ENCODE data around the gene AP3S2.

AP3S2 gene

DNA sequence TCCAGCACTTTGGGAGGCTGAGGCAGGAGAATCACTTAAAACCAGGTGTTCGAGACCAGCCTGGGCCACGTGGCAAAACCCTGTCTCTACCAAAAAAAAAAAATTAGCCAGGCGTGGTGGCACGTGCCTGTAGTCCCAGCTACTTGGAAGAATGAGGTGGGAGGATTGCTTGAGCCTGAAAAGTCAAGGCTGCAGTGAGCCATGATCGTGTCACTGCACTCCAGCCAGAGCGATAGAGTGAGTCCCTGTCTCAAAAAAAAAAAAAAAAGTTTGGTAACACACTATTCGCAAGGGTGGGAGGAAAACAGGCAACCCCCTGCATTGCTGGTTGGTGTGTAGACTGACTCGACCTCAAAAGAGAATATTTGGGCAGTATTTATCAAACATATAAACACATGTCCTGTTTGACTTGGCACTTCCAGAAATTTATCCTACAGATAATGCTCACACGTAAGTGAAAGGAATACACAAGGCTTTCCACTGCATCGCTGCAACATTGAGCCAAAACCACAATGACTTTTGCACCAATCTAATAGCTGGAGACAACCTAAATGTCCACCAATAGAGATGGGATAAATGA is 76.0 kb downstream of the AP3S2 start:
- Histone ChIP-seq H3K9ac (no peak overlapping the region), H3K4me2 (no peak overlapping the region; a peak in 1 of 22 replicates), H3K27ac (no peak overlapping the region), H3K27me3 (peaks cover 22 to 50% (median 30%) of the 10 kb centered on the region in 11 experiments; a peak in 20 of 22 replicates), H4K20me1 (peaks cover 0 to 14% (median 0%) of the 10 kb centered on the region in 11 experiments; a peak in 8 of 22 replicates), H3K4me1 (peaks cover 21 to 46% (median 35%) of the 10 kb centered on the region in 10 experiments), H3K9me3 (replicated peaks in 1 of 11) (peaks cover 0 to 8% (median 6%) of the 10 kb centered on the region in 11 experiments; a peak in 16 of 22 replicates), H3K4me3 (no peak overlapping the region), H3K36me3 (no peaks in the 10 kb centered on the region)
- no peak for TF ChIP-seq Cebpa-rat (IDR thresholded peaks at IDR 0.05)

DNA sequence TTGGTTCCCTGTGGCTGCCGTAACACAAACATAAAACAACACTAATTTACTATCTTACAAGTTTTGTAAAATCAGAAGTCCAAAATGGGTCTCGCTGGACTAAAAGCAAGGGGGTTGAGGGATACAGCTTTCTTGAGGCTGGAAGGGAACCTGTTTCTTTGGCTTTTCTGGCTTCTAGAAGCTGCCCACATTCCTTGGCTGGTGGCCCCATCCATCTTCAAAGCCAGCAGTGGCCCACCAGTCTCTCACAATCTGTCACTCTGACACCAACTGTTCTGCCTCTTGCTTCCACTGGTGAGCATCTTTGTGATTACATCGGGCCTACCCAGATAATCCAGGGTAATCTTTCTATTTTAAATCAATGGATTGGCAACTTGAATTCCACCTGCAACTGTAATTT is 78.0 kb downstream of the AP3S2 start:
- no peak for TF ChIP-seq Cebpa-rat (IDR thresholded peaks at IDR 0.05)
- Histone ChIP-seq H3K36me3 (no peaks in the 10 kb centered on the region; a peak in 1 of 22 replicates), H3K4me1 (peaks cover 14 to 40% (median 26%) of the 10 kb centered on the region in 10 experiments), H4K20me1 (peaks cover 0 to 24% (median 6%) of the 10 kb centered on the region in 11 experiments; a peak in 10 of 22 replicates), H3K9me3 (replicated peaks in 1 of 11) (peaks cover 0 to 8% (median 6%) of the 10 kb centered on the region in 11 experiments; a peak in 16 of 22 replicates), H3K4me2 (peak overlapping the region in 10 of 11 experiments; percentile 75 to 93 (median 87); a peak in 17 of 22 replicates), H3K9ac (no peak overlapping the region), H3K27me3 (peaks cover 22 to 44% (median 31%) of the 10 kb centered on the region in 11 experiments; a peak in 20 of 22 replicates), H3K4me3 (peak overlapping the region in 6 of 10 experiments; percentile 59 to 78 (median 68); a peak in 7 of 20 replicates), H3K27ac (peak overlapping the region in 4 of 11 experiments; percentile 22 to 72 (median 50); a peak in 7 of 22 replicates)

DNA sequence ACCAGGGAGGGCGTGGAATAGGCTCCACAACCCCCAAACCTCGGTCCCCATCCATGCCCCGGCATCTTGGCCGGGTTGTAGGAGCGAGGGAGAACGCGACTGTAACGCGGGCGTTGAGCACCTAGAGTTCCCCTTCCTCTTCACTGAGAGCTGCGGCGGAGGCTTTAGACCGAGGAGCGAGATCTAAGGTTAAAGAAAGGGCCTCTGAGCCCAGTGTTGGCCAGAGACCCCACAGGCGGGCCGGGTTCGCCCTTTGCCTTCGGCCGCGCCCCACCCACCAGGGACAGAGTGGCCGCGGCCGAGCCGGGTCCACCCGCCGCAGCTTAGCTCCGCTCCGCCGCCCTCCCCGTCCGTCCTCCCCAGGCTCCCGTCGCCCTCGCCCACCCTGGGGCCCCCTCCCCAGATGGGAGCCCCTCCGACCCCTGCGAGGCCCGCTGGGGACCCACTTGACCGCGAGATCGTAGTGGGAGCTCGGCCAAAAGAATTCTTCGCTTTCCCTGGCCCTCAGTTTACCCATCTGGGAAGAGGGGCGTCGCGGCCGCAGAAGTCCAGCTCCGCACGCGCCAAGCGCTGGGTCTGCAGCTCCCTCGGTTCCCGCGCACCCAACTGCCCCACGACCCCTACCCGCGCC is 79.6 kb downstream of the AP3S2 start:
- peaks cover 0 to 39% (median 6%) of the 10 kb centered on the region in 11 experiments; a peak in 11 of 22 replicates for H4K20me1 ChIP-seq
- peaks cover 14 to 35% (median 25%) of the 10 kb centered on the region in 10 experiments for H3K4me1 ChIP-seq
- H3K9me3 ChIP-seq (replicated peaks in 1 of 11) = peaks cover 0 to 8% (median 6%) of the 10 kb centered on the region in 11 experiments; a peak in 16 of 22 replicates
- no peak for TF ChIP-seq Cebpa-rat (IDR thresholded peaks at IDR 0.05)
- H3K4me3 ChIP-seq = peak overlapping the region; percentile 59 to 82 (median 69)
- peak overlapping the region in 9 of 11 experiments; percentile 38 to 78 (median 65); a peak in 14 of 22 replicates for H3K27ac ChIP-seq
- H3K9ac ChIP-seq = peak overlapping the region; percentile 35 to 81 (median 71); a peak in 20 of 22 replicates
- H3K27me3 ChIP-seq = peaks cover 22 to 44% (median 31%) of the 10 kb centered on the region in 11 experiments; a peak in 20 of 22 replicates
- H3K36me3 ChIP-seq = no peaks in the 10 kb centered on the region; a peak in 2 of 22 replicates
- H3K4me2 ChIP-seq = peak overlapping the region; percentile 75 to 94 (median 88)

DNA sequence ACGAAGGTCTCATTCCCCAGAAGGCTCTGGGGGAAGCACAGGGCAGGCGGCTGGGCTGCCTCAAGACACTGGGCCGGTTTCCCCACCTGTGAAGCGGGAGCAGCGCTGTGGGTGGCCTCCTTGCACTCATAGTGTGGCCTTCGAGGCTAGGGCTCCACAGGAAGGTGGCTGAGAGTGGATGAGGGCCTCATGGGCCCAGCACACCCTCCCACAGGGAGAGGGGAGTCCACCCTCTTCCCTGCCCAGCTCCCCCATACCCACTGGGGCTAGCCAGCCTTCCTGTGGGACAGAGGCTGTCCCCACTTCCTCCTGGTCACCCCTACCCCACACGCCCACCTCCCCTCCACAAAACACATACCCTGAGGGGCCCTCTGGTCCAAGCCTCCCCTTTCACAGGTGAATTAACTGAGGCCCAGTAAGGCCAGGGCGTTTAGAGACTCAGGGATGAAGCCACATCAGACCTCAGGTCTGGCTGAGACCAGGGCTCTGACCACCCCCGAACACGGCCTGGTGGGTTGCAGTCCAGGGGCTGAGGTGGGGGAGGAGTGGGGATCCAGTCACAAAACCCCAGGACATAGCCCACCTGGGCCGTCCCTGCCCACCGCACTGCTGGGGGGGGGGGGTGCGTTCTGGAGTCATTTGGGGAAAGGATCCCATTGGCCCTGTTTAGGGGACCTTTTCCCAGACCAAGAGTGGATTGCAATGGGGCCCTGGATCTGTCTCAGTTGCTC is 80.2 kb downstream of the AP3S2 start:
- H3K4me2 ChIP-seq = peak overlapping the region; percentile 75 to 94 (median 88)
- peaks cover 22 to 44% (median 31%) of the 10 kb centered on the region in 11 experiments; a peak in 20 of 22 replicates for H3K27me3 ChIP-seq
- H3K36me3 ChIP-seq = no peaks in the 10 kb centered on the region; a peak in 2 of 22 replicates
- H3K4me3 ChIP-seq = peak overlapping the region in 6 of 10 experiments; percentile 67 to 82 (median 74); a peak in 11 of 20 replicates
- H3K9me3 ChIP-seq (replicated peaks in 1 of 11) = peaks cover 0 to 8% (median 6%) of the 10 kb centered on the region in 11 experiments; a peak in 16 of 22 replicates
- no peak for TF ChIP-seq Cebpa-rat (IDR thresholded peaks at IDR 0.05)
- H4K20me1 ChIP-seq = peaks cover 0 to 45% (median 6%) of the 10 kb centered on the region in 11 experiments; a peak in 11 of 22 replicates
- peak overlapping the region in 4 of 11 experiments; percentile 61 to 74 (median 68); a peak in 7 of 22 replicates for H3K27ac ChIP-seq
- H3K9ac ChIP-seq = peak overlapping the region in 9 of 11 experiments; percentile 44 to 81 (median 75); a peak in 11 of 22 replicates
- H3K4me1 ChIP-seq = peaks cover 14 to 35% (median 26%) of the 10 kb centered on the region in 10 experiments

DNA sequence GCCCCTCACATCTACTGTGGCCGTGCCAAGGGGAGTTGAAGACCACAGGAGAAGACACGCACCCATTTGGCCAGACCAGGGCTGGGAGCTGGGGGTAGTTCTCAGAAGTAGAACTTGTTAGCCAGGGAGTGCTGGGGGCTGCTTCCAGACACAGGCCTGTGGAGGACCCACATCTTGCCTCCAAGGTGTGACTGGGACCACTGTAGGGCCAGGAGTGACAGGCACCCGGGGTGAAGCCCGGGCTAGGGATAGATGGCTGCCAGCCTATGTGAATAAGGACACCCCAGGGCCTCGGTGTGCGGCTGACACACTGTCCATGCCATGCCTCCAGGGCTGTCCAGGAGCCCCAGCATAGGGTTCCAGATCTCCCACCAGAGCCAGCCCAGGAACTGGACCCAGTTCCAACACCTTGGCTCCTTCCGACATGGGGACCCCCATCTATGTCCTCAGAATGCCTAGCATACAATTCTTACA is 80.9 kb downstream of the AP3S2 start:
- Histone ChIP-seq H3K9ac (peak overlapping the region in 3 of 11 experiments; percentile 76 to 81 (median 78); a peak in 2 of 22 replicates), H3K4me3 (peak overlapping the region in 2 of 10 experiments; percentile 78 to 82; a peak in 4 of 20 replicates), H3K27me3 (peaks cover 22 to 44% (median 31%) of the 10 kb centered on the region in 11 experiments; a peak in 20 of 22 replicates), H3K36me3 (no peaks in the 10 kb centered on the region; a peak in 2 of 22 replicates), H3K27ac (no peak overlapping the region; a peak in 3 of 22 replicates), H3K4me2 (peak overlapping the region in 8 of 11 experiments; percentile 15 to 94 (median 82); a peak in 9 of 22 replicates), H3K9me3 (replicated peaks in 1 of 11) (peaks cover 0 to 8% (median 6%) of the 10 kb centered on the region in 11 experiments; a peak in 16 of 22 replicates), H4K20me1 (peaks cover 0 to 52% (median 6%) of the 10 kb centered on the region in 11 experiments; a peak in 11 of 22 replicates), H3K4me1 (peaks cover 14 to 35% (median 26%) of the 10 kb centered on the region in 10 experiments)
- no peak for TF ChIP-seq Cebpa-rat (IDR thresholded peaks at IDR 0.05)

DNA sequence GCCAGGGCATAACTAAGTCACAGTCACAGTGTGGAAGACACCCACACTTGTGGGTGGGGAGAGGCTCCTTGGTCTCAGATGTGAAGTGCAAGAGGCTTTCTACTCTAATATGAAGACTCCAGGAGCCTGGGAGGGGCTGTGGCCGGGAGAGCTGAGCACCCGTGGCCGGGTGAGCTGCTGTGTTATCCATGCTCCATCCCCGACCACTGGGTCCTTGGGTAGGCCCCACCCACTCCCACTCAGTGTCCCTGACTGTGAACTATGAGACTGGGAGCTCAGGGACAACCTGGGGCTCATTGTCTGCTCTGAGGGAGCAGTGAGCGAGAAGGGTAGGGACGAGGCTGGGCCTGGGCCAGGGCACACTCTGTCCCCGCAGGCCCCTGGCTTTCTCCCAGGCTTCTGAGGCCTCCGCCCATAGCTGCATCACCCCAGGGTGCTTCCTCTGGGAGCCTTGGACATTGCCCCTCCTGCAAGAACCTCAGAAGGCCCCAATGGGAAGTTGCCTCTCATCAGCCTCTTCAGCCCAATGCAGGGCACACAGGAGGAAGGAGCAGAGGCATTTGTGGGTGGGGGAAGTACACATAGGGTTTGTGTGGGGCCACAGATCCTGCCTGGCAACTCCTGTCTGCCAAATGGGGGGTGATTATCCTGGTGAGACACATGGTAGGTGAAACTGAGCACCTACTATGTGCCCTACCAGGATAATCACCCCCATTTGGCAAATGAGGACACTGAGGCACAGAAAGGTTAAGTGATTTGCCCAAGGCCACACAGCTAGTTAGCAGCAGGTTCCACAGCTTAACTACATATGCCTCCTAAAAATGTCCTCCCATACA is 81.6 kb downstream of the AP3S2 start:
- Histone ChIP-seq H3K9ac (peak overlapping the region in 1 of 11 experiments; percentile 81; a peak in 2 of 22 replicates), H3K4me3 (peak overlapping the region in 2 of 10 experiments; percentile 78 to 82; a peak in 3 of 20 replicates), H3K4me1 (peaks cover 14 to 35% (median 26%) of the 10 kb centered on the region in 10 experiments), H3K36me3 (no peaks in the 10 kb centered on the region; a peak in 2 of 22 replicates), H3K27ac (no peak overlapping the region; a peak in 2 of 22 replicates), H3K4me2 (peak overlapping the region in 5 of 11 experiments; percentile 15 to 94 (median 75); a peak in 8 of 22 replicates), H4K20me1 (peaks cover 0 to 56% (median 6%) of the 10 kb centered on the region in 11 experiments; a peak in 11 of 22 replicates), H3K27me3 (peaks cover 22 to 44% (median 31%) of the 10 kb centered on the region in 11 experiments; a peak in 20 of 22 replicates), H3K9me3 (replicated peaks in 1 of 11) (peaks cover 0 to 8% (median 6%) of the 10 kb centered on the region in 11 experiments; a peak in 16 of 22 replicates)
- no peak for TF ChIP-seq Cebpa-rat (IDR thresholded peaks at IDR 0.05)

DNA sequence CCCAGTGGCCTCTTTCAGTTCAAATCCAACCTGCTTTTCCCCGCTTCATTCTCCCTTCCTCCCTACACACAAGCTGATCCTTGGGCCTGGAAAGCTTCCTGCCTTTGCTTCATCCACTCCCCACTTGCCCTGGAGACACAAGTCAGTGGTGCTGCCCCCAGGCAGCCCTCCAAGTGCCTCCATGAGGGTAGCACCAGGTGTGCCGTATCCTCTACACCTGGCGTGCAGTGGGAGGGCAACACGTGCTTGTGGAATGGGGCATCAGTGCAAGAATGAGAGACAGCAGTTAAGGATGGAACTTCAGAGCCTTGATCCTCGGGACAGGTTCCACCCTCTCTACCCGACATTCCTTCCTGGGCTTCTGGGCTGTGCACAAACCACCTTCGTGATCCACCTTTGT is 83.0 kb downstream of the AP3S2 start:
- no peak overlapping the region for H3K27ac ChIP-seq
- H3K27me3 ChIP-seq = peaks cover 20 to 36% (median 26%) of the 10 kb centered on the region in 11 experiments; a peak in 20 of 22 replicates
- no peak overlapping the region for H3K4me3 ChIP-seq
- peaks cover 0 to 13% (median 0%) of the 10 kb centered on the region in 11 experiments; a peak in 3 of 22 replicates for H3K36me3 ChIP-seq
- no peak overlapping the region for H3K9ac ChIP-seq
- no peak for TF ChIP-seq Cebpa-rat (IDR thresholded peaks at IDR 0.05)
- peaks cover 0 to 7% (median 5%) of the 10 kb centered on the region in 11 experiments; a peak in 16 of 22 replicates for H3K9me3 ChIP-seq (replicated peaks in 1 of 11)
- no peak overlapping the region for H3K4me2 ChIP-seq
- H3K4me1 ChIP-seq = peaks cover 14 to 35% (median 26%) of the 10 kb centered on the region in 10 experiments
- H4K20me1 ChIP-seq = peaks cover 0 to 68% (median 6%) of the 10 kb centered on the region in 11 experiments; a peak in 11 of 22 replicates
